Prostate gland (tissue), 2 donors: ENCODE data around the gene UNC79.

Source experiments
- CTCF ChIP-seq, 4 experiments: fragments of 200-600 bp in 2 of 4; fragments of 450-650 bp in 2 of 4; sonication (generic) in 2 of 4; IDR thresholded peaks; 1 replicate in 3 of 4; 2 replicates in 1 of 4; pipeline ENCODE4 v1.5.1; 2016 to 2019; ENCODE audit warnings: antibody characterized with exemption in 4 of 4, mild to moderate bottlenecking in 2 of 4, moderate library complexity in 2 of 4
- POLR2A ChIP-seq: fragments of 450-650 bp; IDR thresholded peaks from one replicate; pipeline ENCODE4 v1.6.1; 2016; ENCODE audit warnings: antibody characterized with exemption, mild to moderate bottlenecking
- POLR2AphosphoS5 ChIP-seq: sonication (generic); formaldehyde crosslinking; IDR thresholded peaks from one replicate; pipeline ENCODE4 v1.6.1; 2017; ENCODE audit warnings: antibody characterized with exemption

- TF ChIP-seq POLR2A (no peak), CTCF (IDR thresholded peaks at IDR 0.05) (no peak), POLR2AphosphoS5 (no peak)
These were observed 304.5 kb downstream of the UNC79 start for GRCh38 chr14:93735206-93735605.
